Left lung (tissue), 10 donors: ENCODE data around the gene SFRP2. TPM values are rescaled to one million over a fixed set of nuclear protein-coding genes. Genes with fewer than 3 reads are reported as not detected.

Experiments used
- ATAC-seq: fragments of 200-7000 bp; cut with Tn5 transposase; one replicate; pipeline ENCODE4 v1.9.1; 2020; ENCODE audit warnings: moderate library complexity
- DNase-seq, 4 donors: peaks; one replicate each; pipeline ENCODE4 v3.0.0-alpha.2; 2013 to 2020
- H3K27ac ChIP-seq, 2 donors: fragments of 200-600 bp; sonication (generic) in 1 of 2; one replicate each; pipeline versions ENCODE4 v1.5.0 to v1.8.0; 2020 to 2021
- H3K27me3 ChIP-seq, 2 donors: fragments of 200-600 bp; sonication (generic) in 1 of 2; one replicate each; pipeline versions ENCODE4 v1.5.0 to v1.8.0; 2020 to 2021
- H3K36me3 ChIP-seq, 2 donors: fragments of 200-600 bp; sonication (generic) in 1 of 2; one replicate each; pipeline versions ENCODE4 v1.5.0 to v1.8.0; 2020 to 2021
- H3K4me1 ChIP-seq, 2 donors: fragments of 200-600 bp; one replicate each; pipeline ENCODE4 v1.8.0; 2021
- H3K4me3 ChIP-seq, 2 donors: fragments of 200-600 bp; sonication (generic) in 1 of 2; one replicate each; pipeline versions ENCODE4 v1.5.0 to v1.8.0; 2020 to 2021; ENCODE audit warnings: mild to moderate bottlenecking in 1 of 2
- H3K9me3 ChIP-seq, 2 donors: fragments of 200-600 bp; sonication (generic) in 1 of 2; one replicate each; pipeline versions ENCODE4 v1.5.0 to v1.8.0; 2020 to 2021
- intact Hi-C, 2 donors: fragments of 100-400 bp; cut with DNase I; formaldehyde crosslinking; loops; one replicate each; pipeline versions ENCODE4 v1.11.2 to v1.14.2; 2022
- polyA plus RNA-seq, 6 donors: library from polyadenylated mRNA; unstranded; fragments of 120-200 nt; gene quantifications; one replicate each; pipeline ENCODE4 v1.2.1, GENCODE V29; 2013; ENCODE audit not compliant: insufficient read length in 6 of 6
- total RNA-seq, 2 donors: library from RNA; stranded (reverse); fragmentation: NEBNext Ultra II Directional; extraction: Animal tissue kit (Norgen Biotek cat#: 25700); gene quantifications; one replicate each; pipeline ENCODE4 v1.2.1, GENCODE V29; 2021
- TF ChIP-seq, protein P1 (sequence below), 2 donors: fragments of 200-600 bp; sonication (generic) in 1 of 2; IDR thresholded peaks; one replicate each; pipeline versions ENCODE4 v1.5.0 to v1.8.0; 2021; ENCODE audit warnings: antibody characterized with exemption in 2 of 2
- donor health status: DM: no; HTN: yes; CAD: no.
- donor health status: DM: no; HTN: no; CAD: no.

The SFRP2 gene
- total and polyA plus RNA-seq, 8 donors: 3.5 to 73.9 (median 10.4) TPM

DNA sequence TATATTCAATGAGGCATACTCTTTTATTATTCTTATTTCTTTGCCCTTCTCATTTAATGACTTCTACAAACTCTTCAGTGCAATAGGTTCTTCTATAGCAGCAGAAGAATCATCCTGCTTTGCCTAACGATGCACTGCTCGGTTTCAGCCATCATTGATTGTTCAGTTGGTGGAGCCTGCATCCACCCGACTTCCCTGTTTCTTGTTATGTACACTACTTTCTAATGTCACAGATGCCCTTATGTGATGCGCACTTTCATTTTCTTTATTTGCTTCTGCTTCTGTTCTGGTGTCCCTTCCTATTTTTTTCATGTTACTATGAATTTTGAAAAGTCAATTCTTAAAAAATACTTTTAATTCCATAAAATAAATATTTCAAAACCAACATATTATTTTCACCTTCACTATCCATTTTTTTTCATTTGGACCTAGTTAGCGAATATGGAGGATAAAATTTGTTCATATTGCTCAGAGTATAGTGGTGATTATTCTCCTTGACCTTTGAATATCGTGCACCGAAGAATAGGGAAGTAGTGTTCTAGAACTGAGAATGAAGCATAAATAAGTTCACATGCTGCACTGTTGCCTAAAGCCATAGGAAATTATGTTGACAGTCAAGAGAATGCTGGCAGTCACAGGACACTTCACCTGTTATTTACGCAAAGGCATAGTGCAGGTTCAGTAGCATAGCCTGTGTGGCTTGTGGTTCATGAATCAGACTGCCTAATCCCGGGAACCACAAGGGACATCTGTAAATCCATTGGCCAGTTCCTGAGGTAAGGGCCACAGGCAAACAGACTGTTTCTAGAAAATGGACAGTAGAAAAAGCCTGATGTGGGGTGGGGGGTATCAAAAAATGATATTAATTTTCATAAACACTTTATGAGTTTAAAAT is 21.3 kb upstream of the SFRP2 start:
- no peak for ATAC-seq
- TF ChIP-seq, protein P1, sequence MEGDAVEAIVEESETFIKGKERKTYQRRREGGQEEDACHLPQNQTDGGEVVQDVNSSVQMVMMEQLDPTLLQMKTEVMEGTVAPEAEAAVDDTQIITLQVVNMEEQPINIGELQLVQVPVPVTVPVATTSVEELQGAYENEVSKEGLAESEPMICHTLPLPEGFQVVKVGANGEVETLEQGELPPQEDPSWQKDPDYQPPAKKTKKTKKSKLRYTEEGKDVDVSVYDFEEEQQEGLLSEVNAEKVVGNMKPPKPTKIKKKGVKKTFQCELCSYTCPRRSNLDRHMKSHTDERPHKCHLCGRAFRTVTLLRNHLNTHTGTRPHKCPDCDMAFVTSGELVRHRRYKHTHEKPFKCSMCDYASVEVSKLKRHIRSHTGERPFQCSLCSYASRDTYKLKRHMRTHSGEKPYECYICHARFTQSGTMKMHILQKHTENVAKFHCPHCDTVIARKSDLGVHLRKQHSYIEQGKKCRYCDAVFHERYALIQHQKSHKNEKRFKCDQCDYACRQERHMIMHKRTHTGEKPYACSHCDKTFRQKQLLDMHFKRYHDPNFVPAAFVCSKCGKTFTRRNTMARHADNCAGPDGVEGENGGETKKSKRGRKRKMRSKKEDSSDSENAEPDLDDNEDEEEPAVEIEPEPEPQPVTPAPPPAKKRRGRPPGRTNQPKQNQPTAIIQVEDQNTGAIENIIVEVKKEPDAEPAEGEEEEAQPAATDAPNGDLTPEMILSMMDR (IDR thresholded peaks at IDR 0.05): no peak
- intact Hi-C loops: no loop called here

DNA sequence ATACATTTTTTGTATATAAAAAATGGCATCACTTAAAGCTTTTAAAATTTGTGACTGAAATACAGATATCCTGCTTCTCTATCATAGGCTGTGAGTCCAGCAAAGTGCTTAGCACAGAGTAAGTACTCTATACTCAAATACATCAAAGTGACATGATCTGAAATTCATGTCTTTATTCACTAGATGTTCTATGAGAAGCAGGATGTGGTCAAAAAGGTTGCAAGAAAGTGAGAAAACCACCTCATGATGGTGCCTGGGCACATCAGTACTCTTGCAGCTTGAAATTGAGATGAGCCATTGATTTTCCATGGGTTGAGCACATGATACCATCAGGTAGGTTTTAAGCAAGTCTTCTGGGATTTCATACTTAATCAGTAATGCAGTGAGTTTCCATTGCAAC is 20.4 kb upstream of the SFRP2 start:
- intact Hi-C loops: no loop called here
- H3K4me3 ChIP-seq: no peak overlapping the region
- no peaks in the 10 kb centered on the region for H3K27me3 ChIP-seq
- TF ChIP-seq, protein P1 (IDR thresholded peaks at IDR 0.05): no peak
- H3K9me3 ChIP-seq: no peaks in the 10 kb centered on the region
- no peak for ATAC-seq
- no peak overlapping the region for H3K27ac ChIP-seq
- H3K4me1 ChIP-seq: no peaks in the 10 kb centered on the region
- H3K36me3 ChIP-seq: no peaks in the 10 kb centered on the region
- no peak for DNase-seq

More for the DNA sequence above, 21.3 kb upstream of the SFRP2 start:
- Histone ChIP-seq H3K36me3 (no peaks in the 10 kb centered on the region), H3K9me3 (no peaks in the 10 kb centered on the region), H3K27ac (no peak overlapping the region), H3K4me1 (no peaks in the 10 kb centered on the region), H3K27me3 (no peaks in the 10 kb centered on the region), H3K4me3 (no peak overlapping the region)
- no peak for DNase-seq

DNA sequence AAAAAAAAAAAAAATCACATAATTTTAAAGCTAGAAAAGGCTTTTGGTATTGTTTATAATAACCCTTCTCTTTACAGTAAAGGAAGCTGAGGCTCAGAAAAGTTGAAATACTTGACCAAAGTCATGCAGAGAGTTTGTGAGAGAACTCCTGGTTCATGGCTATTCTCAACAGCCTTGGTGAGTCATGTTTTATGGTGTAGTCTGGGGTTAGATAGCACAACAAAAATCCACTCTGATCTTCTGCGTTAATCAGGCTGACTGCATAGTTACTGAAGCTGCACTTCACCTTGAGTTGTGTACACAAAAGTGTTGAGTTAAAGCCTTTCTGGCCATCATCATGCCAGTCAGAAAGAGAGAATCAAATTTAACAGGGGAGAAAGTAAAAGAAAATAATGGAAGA is 19.3 kb upstream of the SFRP2 start:
- H3K27ac ChIP-seq: no peak overlapping the region
- H3K9me3 ChIP-seq: no peaks in the 10 kb centered on the region
- H3K4me1 ChIP-seq: no peaks in the 10 kb centered on the region
- no peak overlapping the region for H3K4me3 ChIP-seq
- TF ChIP-seq, protein P1 (IDR thresholded peaks at IDR 0.05): no peak
- ATAC-seq (peak; percentile 83), DNase-seq (no peak)
- H3K36me3 ChIP-seq: no peaks in the 10 kb centered on the region
- H3K27me3 ChIP-seq: no peaks in the 10 kb centered on the region
- intact Hi-C loops: no loop called here

DNA sequence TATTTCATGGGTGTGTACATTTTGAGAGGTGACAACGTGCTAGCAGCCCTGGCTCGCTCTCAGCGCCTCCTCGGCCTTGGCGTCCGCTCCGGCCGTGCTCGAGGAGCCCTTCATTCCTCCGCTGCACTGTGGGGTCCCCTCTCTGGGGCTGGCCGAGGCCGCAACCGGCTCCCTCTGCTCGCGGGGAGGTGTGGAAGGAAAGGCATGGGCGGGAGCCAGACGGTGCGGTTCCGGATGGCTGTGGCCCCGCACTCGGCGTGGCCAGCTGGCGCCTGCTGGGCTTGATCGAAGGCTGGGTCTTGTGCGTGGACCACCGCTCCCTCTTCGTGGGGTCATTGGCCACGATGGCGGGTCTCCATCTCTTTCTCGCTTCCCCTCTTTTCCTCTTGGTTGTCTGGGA is 17.2 kb upstream of the SFRP2 start:
- no peaks in the 10 kb centered on the region for H3K36me3 ChIP-seq
- no peak for ATAC-seq
- H3K27me3 ChIP-seq: no peaks in the 10 kb centered on the region
- no peaks in the 10 kb centered on the region for H3K9me3 ChIP-seq
- TF ChIP-seq, protein P1 (IDR thresholded peaks at IDR 0.05): no peak
- intact Hi-C loops: no loop called here
- H3K4me1 ChIP-seq: no peaks in the 10 kb centered on the region
- no peak overlapping the region for H3K4me3 ChIP-seq
- peak in 1 of 4 donors; percentile 73 for DNase-seq
- H3K27ac ChIP-seq: no peak overlapping the region

DNA sequence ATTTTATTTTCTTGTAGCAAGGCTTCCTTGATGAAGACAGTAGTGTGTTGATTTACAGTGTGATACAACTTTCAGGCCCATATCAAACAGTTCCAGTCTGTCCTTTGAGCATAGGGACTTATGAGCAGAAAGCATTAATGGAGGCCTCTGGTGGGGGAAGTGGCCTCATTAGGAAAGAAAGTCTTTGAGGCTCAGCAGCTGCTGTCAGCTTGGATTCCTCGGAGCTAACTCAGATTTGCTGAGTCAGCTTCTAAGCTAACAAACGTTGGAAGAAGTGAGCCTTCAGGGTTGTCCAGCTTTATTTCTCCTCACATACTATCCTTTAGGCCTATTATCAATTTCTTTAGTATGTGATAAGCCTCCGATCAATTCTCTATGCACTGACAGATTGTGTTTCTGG is 15.8 kb upstream of the SFRP2 start:
- H3K27me3 ChIP-seq: peaks cover 0 to 10% of the 10 kb centered on the region in 2 donors
- no peak overlapping the region for H3K4me3 ChIP-seq
- TF ChIP-seq, protein P1 (IDR thresholded peaks at IDR 0.05): no peak
- H3K9me3 ChIP-seq: no peaks in the 10 kb centered on the region
- intact Hi-C loops: no loop called here
- H3K36me3 ChIP-seq: no peaks in the 10 kb centered on the region
- DNase-seq (peak in 1 of 4 donors; percentile 75), ATAC-seq (peak; percentile 39)
- no peak overlapping the region for H3K27ac ChIP-seq
- no peaks in the 10 kb centered on the region for H3K4me1 ChIP-seq
